GM12864 (cell line): ENCODE data around the gene TBR1.

Experiments
- DNase-seq: peaks from one replicate; pipeline ENCODE4 v3.0.0-alpha.2; 2011; ENCODE audit warnings: low read depth
- H3K4me3 ChIP-seq: 2 replicates; pipeline ENCODE4 v1.5.1; 2011; ENCODE audit warnings: mild to moderate bottlenecking, low read depth, low read length, control low read depth
- TF ChIP-seq, protein P1 (sequence below): IDR thresholded peaks from 2 replicates; pipeline ENCODE4 v1.5.1; 2011; ENCODE audit warnings: low read depth, mild to moderate bottlenecking, moderate library complexity, low read length, control low read depth, inconsistent platforms; ENCODE audit errors: missing control alignments

Gene TBR1

GRCh38 chr2:161423421-161424393, 7.6 kb downstream of the TBR1 start:
- no peak for DNase-seq
- TF ChIP-seq, protein P1, sequence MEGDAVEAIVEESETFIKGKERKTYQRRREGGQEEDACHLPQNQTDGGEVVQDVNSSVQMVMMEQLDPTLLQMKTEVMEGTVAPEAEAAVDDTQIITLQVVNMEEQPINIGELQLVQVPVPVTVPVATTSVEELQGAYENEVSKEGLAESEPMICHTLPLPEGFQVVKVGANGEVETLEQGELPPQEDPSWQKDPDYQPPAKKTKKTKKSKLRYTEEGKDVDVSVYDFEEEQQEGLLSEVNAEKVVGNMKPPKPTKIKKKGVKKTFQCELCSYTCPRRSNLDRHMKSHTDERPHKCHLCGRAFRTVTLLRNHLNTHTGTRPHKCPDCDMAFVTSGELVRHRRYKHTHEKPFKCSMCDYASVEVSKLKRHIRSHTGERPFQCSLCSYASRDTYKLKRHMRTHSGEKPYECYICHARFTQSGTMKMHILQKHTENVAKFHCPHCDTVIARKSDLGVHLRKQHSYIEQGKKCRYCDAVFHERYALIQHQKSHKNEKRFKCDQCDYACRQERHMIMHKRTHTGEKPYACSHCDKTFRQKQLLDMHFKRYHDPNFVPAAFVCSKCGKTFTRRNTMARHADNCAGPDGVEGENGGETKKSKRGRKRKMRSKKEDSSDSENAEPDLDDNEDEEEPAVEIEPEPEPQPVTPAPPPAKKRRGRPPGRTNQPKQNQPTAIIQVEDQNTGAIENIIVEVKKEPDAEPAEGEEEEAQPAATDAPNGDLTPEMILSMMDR, result no peak
- H3K4me3 ChIP-seq, result peak overlapping the region; percentile 22; the same call in 1 of the 2 replicates

GRCh38 chr2:161424394-161424769, 8.3 kb downstream of the TBR1 start:
- TF ChIP-seq, protein P1, result no peak
- no peak overlapping the region for H3K4me3 ChIP-seq
- no peak for DNase-seq

DNA sequence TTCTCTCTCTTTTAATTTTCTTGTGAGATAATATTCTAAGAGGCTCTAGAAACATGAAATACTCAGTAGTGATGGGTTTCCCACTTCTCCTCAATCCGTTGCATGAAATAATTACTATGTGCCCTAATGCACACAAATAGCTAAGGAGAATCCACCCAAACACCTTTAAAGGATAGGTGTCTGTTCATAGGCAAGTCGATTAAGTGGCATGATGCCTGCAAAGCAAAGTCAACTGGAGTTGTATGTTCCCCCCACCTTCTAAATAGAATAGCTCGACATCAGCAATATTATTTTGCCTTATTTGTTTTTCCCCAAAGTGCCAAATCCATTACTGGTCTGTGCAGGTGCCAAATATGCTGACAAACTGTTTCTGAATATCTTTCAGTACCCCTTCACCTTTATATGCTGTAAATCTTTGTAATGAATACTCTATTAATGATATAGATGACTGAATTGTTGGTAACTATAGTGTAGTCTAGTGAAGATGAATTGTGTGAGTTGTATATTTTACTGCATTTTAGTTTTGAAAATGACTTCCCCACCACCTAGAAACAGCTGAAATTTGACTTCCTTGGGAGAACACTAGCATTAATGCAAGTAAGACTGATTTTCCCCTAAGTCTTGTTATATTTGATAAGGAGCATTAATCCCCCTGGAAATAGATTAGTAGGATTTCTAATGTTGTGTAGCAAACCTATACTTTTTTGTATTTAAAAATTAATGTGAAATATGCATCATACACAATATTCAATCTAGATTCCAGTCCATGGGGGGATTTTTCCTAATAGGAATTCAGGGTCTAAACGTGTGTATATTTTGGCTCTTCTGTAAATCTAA, 9.0 kb downstream of the TBR1 start:
- TF ChIP-seq, protein P1, result no peak
- H3K4me3 ChIP-seq, result no peak overlapping the region
- no peak for DNase-seq

DNA sequence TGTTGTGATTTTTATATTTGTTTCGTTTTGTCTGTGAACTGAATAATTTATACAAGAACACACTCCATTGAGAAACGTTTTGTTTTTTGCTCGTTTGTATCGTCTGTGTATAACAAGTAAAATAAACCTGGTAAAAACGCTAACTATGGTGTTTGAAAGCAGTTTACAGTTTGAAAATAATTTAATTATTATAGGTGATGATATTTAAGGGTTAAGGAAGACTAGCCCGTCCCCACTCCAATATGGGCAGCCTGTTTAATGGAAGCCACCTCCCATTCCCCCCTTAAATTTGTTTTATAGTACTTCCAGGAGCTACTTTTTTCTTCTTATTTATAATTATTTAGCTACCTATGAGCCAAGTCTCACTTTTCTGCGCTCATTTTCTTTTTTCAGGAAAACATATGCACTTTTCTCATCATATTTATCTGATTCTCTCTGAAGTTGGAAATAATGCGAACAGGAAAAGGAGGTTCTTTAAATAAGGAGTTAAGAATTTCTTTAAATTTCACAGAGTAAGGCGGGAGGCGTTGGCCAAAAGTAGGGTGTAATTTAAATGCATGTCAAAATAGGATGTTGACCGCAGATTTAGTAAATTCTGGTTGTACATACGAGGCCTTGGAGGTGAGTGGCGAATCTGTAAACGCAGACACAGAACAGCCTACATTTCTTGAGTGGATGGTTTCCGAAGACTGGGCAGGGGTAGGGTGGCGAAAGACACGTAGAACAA, 9.8 kb downstream of the TBR1 start:
- DNase-seq, result no peak
- no peak overlapping the region for H3K4me3 ChIP-seq
- TF ChIP-seq, protein P1, result no peak

GRCh38 chr2:161426455-161426921, 10.4 kb downstream of the TBR1 start:
- TF ChIP-seq, protein P1, result peak; percentile 43
- H3K4me3 ChIP-seq, result no peak overlapping the region
- no peak for DNase-seq

DNA sequence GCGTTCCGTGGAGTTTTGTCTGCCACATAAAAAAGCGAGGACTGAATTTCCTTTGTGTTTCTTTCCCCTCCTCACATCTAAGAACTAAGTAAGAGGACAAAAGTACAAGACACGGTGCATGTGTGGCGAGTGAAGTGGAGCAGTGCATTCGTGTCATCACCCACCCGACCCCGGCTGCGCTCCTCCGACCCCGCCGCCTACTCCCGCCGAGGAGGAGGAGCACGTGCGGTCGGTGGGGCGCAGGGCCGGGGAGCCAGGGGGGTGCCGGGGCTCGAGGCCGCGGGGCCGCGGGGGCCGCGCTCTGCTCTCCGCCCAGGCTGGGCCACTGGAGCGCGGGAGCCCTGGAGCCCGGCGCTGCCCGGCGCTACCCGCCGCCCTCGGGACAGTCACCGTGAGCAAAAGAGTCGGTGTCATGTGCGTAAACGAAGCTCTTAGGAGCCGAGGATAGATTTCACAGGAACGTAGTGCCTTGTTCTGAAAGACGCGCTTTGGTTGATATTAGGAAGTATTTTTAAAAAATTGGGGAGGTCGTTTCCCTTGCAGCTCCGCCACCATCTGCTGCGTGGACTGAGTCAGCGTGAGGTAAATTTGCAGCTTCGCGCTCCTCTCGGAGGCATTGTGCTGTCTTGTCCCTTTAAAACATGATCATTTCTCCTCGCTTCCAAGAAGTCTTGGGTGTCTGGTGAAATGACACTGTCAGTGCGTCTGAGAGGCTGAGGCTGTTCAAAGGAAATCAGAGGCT, 11.0 kb downstream of the TBR1 start:
- no peak for DNase-seq
- H3K4me3 ChIP-seq, result no peak overlapping the region
- TF ChIP-seq, protein P1, result no peak
